ENCODE measurements around the gene SH2D1A. TPM values are rescaled to one million over a fixed set of nuclear protein-coding genes. Genes with fewer than 3 reads are reported as not detected.

SH2D1A gene
- total and polyA plus RNA-seq, 8 donors: 0.43 to 1.1 (median 0.64) TPM

DNA sequence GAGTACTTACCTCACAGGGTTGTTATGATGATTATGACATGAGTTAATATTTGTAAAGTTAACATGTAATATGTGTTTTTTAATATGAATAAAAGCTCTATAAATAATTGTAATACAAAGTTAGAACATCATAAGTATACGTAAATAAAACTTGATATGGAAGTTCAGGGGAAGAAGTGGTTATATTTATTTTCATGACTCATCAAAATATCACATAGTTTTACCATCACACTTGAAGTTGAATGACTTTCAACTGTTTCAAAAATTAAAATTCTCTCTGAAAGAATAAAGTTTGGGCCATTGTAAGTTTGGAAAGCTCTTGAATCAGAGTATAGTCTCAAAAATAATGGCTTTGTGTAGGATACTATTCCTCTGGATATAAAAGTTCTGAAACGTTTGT, 8.3 kb downstream of the SH2D1A start:
- H3K27me3 ChIP-seq: no peaks in the 10 kb centered on the region
- H3K27ac ChIP-seq: no peak overlapping the region
- intact Hi-C loops (cut with DNase I): no loop called here
- no peaks in the 10 kb centered on the region for H3K4me1 ChIP-seq
- no peak for DNase-seq
- TF ChIP-seq, protein P1, sequence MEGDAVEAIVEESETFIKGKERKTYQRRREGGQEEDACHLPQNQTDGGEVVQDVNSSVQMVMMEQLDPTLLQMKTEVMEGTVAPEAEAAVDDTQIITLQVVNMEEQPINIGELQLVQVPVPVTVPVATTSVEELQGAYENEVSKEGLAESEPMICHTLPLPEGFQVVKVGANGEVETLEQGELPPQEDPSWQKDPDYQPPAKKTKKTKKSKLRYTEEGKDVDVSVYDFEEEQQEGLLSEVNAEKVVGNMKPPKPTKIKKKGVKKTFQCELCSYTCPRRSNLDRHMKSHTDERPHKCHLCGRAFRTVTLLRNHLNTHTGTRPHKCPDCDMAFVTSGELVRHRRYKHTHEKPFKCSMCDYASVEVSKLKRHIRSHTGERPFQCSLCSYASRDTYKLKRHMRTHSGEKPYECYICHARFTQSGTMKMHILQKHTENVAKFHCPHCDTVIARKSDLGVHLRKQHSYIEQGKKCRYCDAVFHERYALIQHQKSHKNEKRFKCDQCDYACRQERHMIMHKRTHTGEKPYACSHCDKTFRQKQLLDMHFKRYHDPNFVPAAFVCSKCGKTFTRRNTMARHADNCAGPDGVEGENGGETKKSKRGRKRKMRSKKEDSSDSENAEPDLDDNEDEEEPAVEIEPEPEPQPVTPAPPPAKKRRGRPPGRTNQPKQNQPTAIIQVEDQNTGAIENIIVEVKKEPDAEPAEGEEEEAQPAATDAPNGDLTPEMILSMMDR (IDR thresholded peaks at IDR 0.05): no peak
- H3K36me3 ChIP-seq: no peaks in the 10 kb centered on the region
- no peaks in the 10 kb centered on the region for H3K9me3 ChIP-seq
- ATAC-seq: no peak
- no peak overlapping the region for H3K4me3 ChIP-seq

DNA sequence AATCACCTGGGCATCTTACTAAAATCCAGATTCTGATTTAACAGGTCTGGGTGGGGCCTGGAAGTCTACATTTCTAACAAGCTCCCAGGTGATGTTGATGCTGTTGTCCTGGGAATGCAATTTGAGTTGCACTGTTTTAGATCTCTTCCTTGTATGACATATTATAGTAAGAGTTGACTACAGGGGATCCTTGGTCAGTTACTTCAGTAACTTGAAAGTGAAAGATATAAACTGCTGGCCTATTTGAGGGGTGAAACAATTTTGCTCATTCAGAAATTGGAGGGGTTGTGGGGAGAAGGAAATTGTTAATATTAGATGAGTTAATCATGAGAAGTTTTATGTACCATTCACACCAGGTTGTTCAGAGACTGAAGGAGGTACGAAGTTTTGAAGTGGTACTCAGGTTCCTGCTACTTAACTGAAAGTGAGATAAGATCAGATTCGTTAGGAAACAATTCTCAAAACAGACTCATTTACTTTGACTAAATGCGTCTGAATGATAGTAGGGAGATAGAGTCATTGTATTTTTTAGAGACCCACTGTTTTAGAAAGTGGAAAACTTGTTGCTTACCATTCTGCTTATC, 12.5 kb downstream of the SH2D1A start:
- Histone ChIP-seq H3K9me3 (no peaks in the 10 kb centered on the region), H3K27me3 (no peaks in the 10 kb centered on the region), H3K27ac (no peak overlapping the region), H3K4me1 (no peaks in the 10 kb centered on the region), H3K36me3 (no peaks in the 10 kb centered on the region), H3K4me3 (no peak overlapping the region)
- ATAC-seq: peak; percentile 47
- TF ChIP-seq, protein P1 (IDR thresholded peaks at IDR 0.05): no peak
- no peak for DNase-seq
- intact Hi-C loops (cut with DNase I): no loop called here

DNA sequence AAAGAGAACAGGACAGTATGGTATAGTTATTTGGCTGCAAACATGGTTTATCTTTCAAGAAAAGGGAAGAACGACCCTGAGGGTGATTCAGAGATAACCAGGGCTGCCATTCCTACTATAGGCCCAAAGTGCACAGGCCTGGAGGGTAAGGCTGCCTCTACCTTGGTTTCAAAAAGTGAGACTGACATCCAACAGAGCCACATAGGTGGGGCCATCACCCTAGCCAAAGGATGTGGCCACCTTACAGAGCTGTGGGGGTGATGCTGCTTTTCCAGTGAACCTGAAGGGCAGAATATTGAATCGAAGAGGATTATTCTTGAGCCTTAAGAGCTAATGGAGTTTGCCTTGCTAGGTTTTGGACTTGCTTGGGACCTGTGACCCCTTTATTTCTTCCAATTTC, 15.7 kb downstream of the SH2D1A start:
- DNase-seq (no peak), ATAC-seq (no peak)
- Histone ChIP-seq H3K9me3 (no peaks in the 10 kb centered on the region), H3K4me3 (no peak overlapping the region), H3K27me3 (no peaks in the 10 kb centered on the region), H3K4me1 (no peaks in the 10 kb centered on the region), H3K27ac (no peak overlapping the region), H3K36me3 (no peaks in the 10 kb centered on the region)
- TF ChIP-seq, protein P1 (IDR thresholded peaks at IDR 0.05): no peak
- intact Hi-C loops (cut with DNase I): no loop called here

DNA sequence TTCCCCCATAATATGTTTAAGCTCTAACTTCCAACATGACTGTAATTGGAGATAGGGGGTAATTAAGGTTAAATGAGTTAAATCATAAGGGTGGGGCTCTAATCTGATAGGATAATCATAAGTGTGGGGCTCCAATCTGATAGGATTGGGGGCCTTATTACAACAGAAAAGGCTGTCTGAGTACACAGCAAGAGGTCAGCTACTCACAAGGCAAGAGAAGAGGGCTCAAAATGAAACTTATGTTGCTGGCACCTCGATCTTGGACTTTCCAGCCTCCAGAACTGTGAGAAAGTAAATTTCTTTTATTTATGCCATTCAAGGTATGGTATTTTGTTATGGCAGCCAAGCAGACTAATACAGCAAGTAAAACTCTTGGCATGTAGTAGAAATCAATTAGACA, 16.4 kb downstream of the SH2D1A start:
- Histone ChIP-seq H3K4me3 (no peak overlapping the region), H3K4me1 (no peaks in the 10 kb centered on the region), H3K27me3 (no peaks in the 10 kb centered on the region), H3K27ac (no peak overlapping the region), H3K36me3 (no peaks in the 10 kb centered on the region), H3K9me3 (no peaks in the 10 kb centered on the region)
- DNase-seq: no peak
- intact Hi-C loops (cut with DNase I): no loop called here
- no peak for ATAC-seq
- TF ChIP-seq, protein P1 (IDR thresholded peaks at IDR 0.05): no peak

DNA sequence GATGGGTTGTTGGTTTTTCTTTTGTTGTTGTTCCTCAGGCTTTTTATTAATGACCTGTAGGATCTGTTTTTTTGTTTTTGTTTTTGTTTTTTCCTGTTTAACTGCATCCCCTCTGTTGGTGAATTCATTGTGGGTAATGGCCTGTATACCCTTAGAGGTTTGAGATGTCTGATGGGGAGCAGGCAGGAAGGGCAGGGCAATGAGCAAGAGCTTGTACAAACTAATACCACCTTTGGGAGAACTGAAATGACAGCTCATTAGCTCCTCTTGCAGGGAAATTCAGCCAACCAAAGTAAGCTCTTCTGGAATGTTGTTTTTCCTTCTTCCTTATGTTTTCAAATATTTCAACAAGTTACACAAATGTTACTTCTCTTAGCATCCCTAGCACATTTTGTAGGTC, 23.4 kb downstream of the SH2D1A start:
- Histone ChIP-seq H3K27me3 (no peaks in the 10 kb centered on the region), H3K4me1 (no peaks in the 10 kb centered on the region), H3K36me3 (no peaks in the 10 kb centered on the region), H3K27ac (no peak overlapping the region), H3K9me3 (no peaks in the 10 kb centered on the region), H3K4me3 (no peak overlapping the region)
- TF ChIP-seq, protein P1 (IDR thresholded peaks at IDR 0.05): no peak
- ATAC-seq (no peak), DNase-seq (no peak)
- intact Hi-C loops (cut with DNase I): loop anchor here in 1 of 2 donors (10.0 kb wide), 1 partner anchor 155 kb away; no protein-coding TSS in a partner anchor

Measured in left lung (tissue), 10 donors.